ENCODE data around the gene ABCA12. TPM values are rescaled to one million over a fixed set of nuclear protein-coding genes. Genes with fewer than 3 reads are reported as not detected.
"Not testable (repeated sequence)": the region's sequence is repeated elsewhere in the genome, so short reads cannot be mapped to it uniquely, and the experiment has no call there.

Gene ABCA12
- total and polyA plus RNA-seq, 10 of the 15 experiments (the other 5 are each of a cell fraction or from before 2014, with no cell fraction given): 1.2 to 12.1 (median 6.0) TPM

GRCh38 chr2:215171151-215171550 is 32.7 kb upstream of the ABCA12 start:
- peak overlapping the region; percentile 74 for H2AFZ ChIP-seq (ENCODE audit: control insufficient read depth, low read depth, low read length)
- no peaks in the 10 kb centered on the region for H3K36me3 ChIP-seq (ENCODE audit: control insufficient read depth in 2 of 2, insufficient read depth in 2 of 2, low read length in 1 of 2)
- no TSS peak for BruUV-seq (replicated peaks)
- no peak overlapping the region for H3K27ac ChIP-seq (ENCODE audit: control insufficient read depth, insufficient read depth)
- POLR2A ChIA-PET: no interaction called here
- H3K9ac ChIP-seq (ENCODE audit: control insufficient read depth, insufficient read depth, low read length): no peak overlapping the region
- no peaks in the 10 kb centered on the region for H4K20me1 ChIP-seq (ENCODE audit: control insufficient read depth, insufficient read depth)
- no peaks in the 10 kb centered on the region for H3K9me3 ChIP-seq (replicated peaks; ENCODE audit: control insufficient read depth, insufficient read depth, low read length)
- intact Hi-C loops (cut with micrococcal nuclease; ENCODE audit: unreplicated experiment): no loop called here
- DNase-seq (ENCODE audit: low read depth, low spot score) (peak; percentile 26), FAIRE-seq (no peak), ATAC-seq (peak; percentile 96)
- no peaks in the 10 kb centered on the region for H3K79me2 ChIP-seq (ENCODE audit: control insufficient read depth, insufficient read depth, low read length)
- TF ChIP-seq BCL11A (IDR thresholded peaks at IDR 0.05; ENCODE audit: low read depth, low read length) (0 out of 2 replicates have a peak, but pooled peaks have one; percentile 39), STAT3 (IDR thresholded peaks at IDR 0.05; ENCODE audit: low read depth, low read length) (no peak), YBX1 (IDR thresholded peaks at IDR 0.05) (no peak), IRF4 (IDR thresholded peaks at IDR 0.05; ENCODE audit: low read depth, low read length) (0 out of 2 replicates have a peak, but pooled peaks have one; percentile 22), YY1 (IDR thresholded peaks at IDR 0.05; ENCODE audit: low read depth, low read length) (0 out of 2 replicates have a peak, but pooled peaks have one; percentile 33), ATF7 (IDR thresholded peaks at IDR 0.05; ENCODE audit: low read depth) (peak; percentile 54), MTA2 (IDR thresholded peaks at IDR 0.05; ENCODE audit: low read depth) (peak; percentile 65; the same call in 1 of the 2 replicates), JUNB (IDR thresholded peaks at IDR 0.05) (peak; percentile 76)
- TF ChIP-seq, protein P1, sequence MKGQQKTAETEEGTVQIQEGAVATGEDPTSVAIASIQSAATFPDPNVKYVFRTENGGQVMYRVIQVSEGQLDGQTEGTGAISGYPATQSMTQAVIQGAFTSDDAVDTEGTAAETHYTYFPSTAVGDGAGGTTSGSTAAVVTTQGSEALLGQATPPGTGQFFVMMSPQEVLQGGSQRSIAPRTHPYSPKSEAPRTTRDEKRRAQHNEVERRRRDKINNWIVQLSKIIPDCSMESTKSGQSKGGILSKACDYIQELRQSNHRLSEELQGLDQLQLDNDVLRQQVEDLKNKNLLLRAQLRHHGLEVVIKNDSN (IDR thresholded peaks at IDR 0.05; ENCODE audit: borderline replicate concordance, extremely low read length, insufficient read depth, low read depth, low read length): no peak
- H3K4me3 ChIP-seq: no peak overlapping the region
- CTCF ChIA-PET: no interaction called here
- in situ Hi-C loops (cut with MboI): no loop called here
- SMC1A ChIA-PET (ENCODE audit: uncharacterized antibody, unreplicated experiment): interaction anchor here (1.2 kb wide), 1 partner anchor 11 kb away, joined by 4 read pairs; no protein-coding TSS in a partner anchor
- H3K4me2 ChIP-seq (ENCODE audit: control insufficient read depth, insufficient read depth): peak overlapping the region; percentile 53; the same call in 1 of the 2 replicates
- RAD21 ChIA-PET (ENCODE audit: unreplicated experiment): no interaction called here
- H3K27me3 ChIP-seq (replicated peaks in 1 of 2; ENCODE audit: control insufficient read depth in 2 of 2, insufficient read depth in 2 of 2, low read length in 1 of 2): no peaks in the 10 kb centered on the region
- H3K4me1 ChIP-seq (ENCODE audit: control insufficient read depth, insufficient read depth, low read length): no peaks in the 10 kb centered on the region
- 24% methylated on average over 3 of the region's 3 CpGs for WGBS (ENCODE audit: insufficient coverage, insufficient replicate concordance, low lambda C conversion rate, missing lambda C conversion rate)

- ATAC-seq; H3K9me3 ChIP-seq (replicated peaks; ENCODE audit: control insufficient read depth, insufficient read depth, low read length); intact Hi-C loops (cut with micrococcal nuclease; ENCODE audit: unreplicated experiment); H3K4me1 ChIP-seq (ENCODE audit: control insufficient read depth, insufficient read depth, low read length); H3K27me3 ChIP-seq (replicated peaks in 1 of 2; ENCODE audit: control insufficient read depth in 2 of 2, insufficient read depth in 2 of 2, low read length in 1 of 2); POLR2A ChIA-PET; BruUV-seq (replicated peaks); CTCF ChIA-PET; H3K79me2 ChIP-seq (ENCODE audit: control insufficient read depth, insufficient read depth, low read length); H3K4me2 ChIP-seq (ENCODE audit: control insufficient read depth, insufficient read depth); H3K27ac ChIP-seq (ENCODE audit: control insufficient read depth, insufficient read depth); H2AFZ ChIP-seq (ENCODE audit: control insufficient read depth, low read depth, low read length); RAD21 ChIA-PET (ENCODE audit: unreplicated experiment); DNase-seq (ENCODE audit: low read depth, low spot score); H4K20me1 ChIP-seq (ENCODE audit: control insufficient read depth, insufficient read depth); H3K36me3 ChIP-seq (ENCODE audit: control insufficient read depth in 2 of 2, insufficient read depth in 2 of 2, low read length in 1 of 2); H3K4me3 ChIP-seq; H3K9ac ChIP-seq (ENCODE audit: control insufficient read depth, insufficient read depth, low read length); in situ Hi-C loops (cut with MboI); FAIRE-seq; SMC1A ChIA-PET (ENCODE audit: uncharacterized antibody, unreplicated experiment): not testable (repeated sequence)
- 49% methylated on average over 2 of the region's 2 CpGs for WGBS (ENCODE audit: insufficient coverage, insufficient replicate concordance, low lambda C conversion rate, missing lambda C conversion rate)
Observed at GRCh38 chr2:215166505-215166904, 28.1 kb upstream of the ABCA12 start.

- H3K9me3 ChIP-seq (replicated peaks; ENCODE audit: control insufficient read depth, insufficient read depth, low read length); H2AFZ ChIP-seq (ENCODE audit: control insufficient read depth, low read depth, low read length); H3K9ac ChIP-seq (ENCODE audit: control insufficient read depth, insufficient read depth, low read length); H3K79me2 ChIP-seq (ENCODE audit: control insufficient read depth, insufficient read depth, low read length); H3K4me3 ChIP-seq; H3K4me1 ChIP-seq (ENCODE audit: control insufficient read depth, insufficient read depth, low read length); H3K27ac ChIP-seq (ENCODE audit: control insufficient read depth, insufficient read depth); H3K27me3 ChIP-seq (replicated peaks in 1 of 2; ENCODE audit: control insufficient read depth in 2 of 2, insufficient read depth in 2 of 2, low read length in 1 of 2); FAIRE-seq; BruUV-seq (replicated peaks); H4K20me1 ChIP-seq (ENCODE audit: control insufficient read depth, insufficient read depth); ATAC-seq; POLR2A ChIA-PET; H3K4me2 ChIP-seq (ENCODE audit: control insufficient read depth, insufficient read depth); H3K36me3 ChIP-seq (ENCODE audit: control insufficient read depth in 2 of 2, insufficient read depth in 2 of 2, low read length in 1 of 2); intact Hi-C loops (cut with micrococcal nuclease; ENCODE audit: unreplicated experiment); SMC1A ChIA-PET (ENCODE audit: uncharacterized antibody, unreplicated experiment); RAD21 ChIA-PET (ENCODE audit: unreplicated experiment); in situ Hi-C loops (cut with MboI); CTCF ChIA-PET; DNase-seq (ENCODE audit: low read depth, low spot score): not testable (repeated sequence)
- WGBS (ENCODE audit: insufficient coverage, insufficient replicate concordance, low lambda C conversion rate, missing lambda C conversion rate): 100% methylated on average over 8 of the region's 31 CpGs
Observed at GRCh38 chr2:215163319-215163718, 24.9 kb upstream of the ABCA12 start.
